GM12874 (cell line): ENCODE results near the gene CHGA.

Source experiments
- TF ChIP-seq, protein P1 (sequence below): IDR thresholded peaks from 2 replicates; pipeline ENCODE4 v1.5.1; 2011; ENCODE audit warnings: low read depth, mild to moderate bottlenecking, control low read depth, low read length, moderate library complexity; ENCODE audit not compliant: insufficient read depth

CHGA gene

DNA sequence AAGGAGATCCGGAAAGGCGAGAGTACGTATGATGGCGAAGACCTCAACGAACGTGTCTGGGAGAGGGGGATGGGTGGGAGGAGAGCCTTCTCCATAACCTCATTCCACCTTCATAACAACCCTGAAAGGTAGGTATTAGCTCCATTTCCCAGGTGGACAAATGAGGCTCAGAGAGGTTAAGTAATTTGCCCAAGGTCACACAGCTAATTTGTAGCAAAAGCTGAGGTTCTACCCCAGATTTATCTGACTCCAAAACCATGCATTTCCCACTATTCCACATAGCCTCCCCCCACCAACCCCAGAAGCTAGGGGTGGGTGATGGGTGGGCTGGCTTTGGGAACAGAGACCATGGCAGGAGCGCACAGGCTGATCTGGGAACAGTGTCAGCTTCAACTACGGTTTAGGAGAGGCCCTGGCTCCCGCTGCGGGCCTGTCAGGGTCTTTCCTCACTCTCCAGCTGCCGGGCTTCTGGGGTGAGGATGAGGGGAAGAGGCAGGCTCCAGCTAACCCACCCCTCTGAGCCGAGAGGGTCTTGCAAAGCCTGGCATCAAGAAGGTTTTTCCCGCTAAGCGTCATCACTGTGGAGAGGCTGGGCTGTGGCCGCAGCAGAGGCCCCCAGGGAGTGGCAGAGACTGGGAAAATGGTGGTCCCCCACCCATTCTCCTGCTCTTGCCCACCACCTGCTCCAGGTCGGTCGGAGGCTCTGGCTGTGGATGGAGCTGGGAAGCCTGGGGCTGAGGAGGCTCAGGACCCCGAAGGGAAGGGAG lies 8.9 kb downstream of the CHGA start:
- TF ChIP-seq, protein P1, sequence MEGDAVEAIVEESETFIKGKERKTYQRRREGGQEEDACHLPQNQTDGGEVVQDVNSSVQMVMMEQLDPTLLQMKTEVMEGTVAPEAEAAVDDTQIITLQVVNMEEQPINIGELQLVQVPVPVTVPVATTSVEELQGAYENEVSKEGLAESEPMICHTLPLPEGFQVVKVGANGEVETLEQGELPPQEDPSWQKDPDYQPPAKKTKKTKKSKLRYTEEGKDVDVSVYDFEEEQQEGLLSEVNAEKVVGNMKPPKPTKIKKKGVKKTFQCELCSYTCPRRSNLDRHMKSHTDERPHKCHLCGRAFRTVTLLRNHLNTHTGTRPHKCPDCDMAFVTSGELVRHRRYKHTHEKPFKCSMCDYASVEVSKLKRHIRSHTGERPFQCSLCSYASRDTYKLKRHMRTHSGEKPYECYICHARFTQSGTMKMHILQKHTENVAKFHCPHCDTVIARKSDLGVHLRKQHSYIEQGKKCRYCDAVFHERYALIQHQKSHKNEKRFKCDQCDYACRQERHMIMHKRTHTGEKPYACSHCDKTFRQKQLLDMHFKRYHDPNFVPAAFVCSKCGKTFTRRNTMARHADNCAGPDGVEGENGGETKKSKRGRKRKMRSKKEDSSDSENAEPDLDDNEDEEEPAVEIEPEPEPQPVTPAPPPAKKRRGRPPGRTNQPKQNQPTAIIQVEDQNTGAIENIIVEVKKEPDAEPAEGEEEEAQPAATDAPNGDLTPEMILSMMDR: no peak

GRCh38 chr14:92932448-92933395 lies 9.8 kb downstream of the CHGA start:
- TF ChIP-seq, protein P1: no peak

- TF ChIP-seq, protein P1: no peak
Measured at GRCh38 chr14:92933481-92933880, 10.5 kb downstream of the CHGA start.

DNA sequence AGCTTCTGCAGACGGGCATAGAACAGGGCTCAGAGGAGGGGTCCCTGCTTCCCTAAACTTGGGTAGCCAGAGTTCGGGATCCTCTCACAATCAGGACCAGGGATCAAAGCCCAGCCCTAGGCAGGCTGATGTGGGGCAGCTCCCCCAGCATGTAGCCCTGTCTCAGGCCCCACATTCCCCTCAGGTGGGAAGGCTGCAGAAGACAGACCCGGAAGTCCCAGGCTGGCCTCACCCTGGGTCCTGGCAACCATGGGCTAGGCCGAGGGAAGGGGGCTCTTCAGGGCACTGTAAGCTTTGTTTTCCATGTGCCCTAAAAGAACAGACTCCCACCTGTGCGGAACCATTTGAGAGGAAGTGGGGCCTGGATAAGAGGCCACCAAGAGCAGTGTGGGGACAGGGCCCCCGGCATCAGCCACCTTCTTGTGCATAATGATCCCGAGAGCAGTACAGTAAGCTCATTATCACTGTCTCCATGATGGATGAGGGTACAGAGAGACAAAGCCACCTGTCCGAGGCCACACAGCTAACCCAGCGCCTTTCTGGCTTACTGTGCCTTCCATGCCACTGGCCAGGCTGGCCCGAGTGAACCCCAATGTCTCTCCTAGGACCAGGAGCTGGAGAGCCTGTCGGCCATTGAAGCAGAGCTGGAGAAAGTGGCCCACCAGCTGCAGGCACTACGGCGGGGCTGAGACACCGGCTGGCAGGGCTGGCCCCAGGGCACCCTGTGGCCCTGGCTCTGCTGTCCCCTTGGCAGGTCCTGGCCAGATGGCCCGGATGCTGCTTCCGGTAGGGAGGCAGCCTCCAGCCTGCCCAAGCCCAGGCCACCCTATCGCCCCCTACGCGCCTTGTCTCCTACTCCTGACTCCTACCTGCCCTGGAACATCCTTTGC lies 11.5 kb downstream of the CHGA start:
- TF ChIP-seq, protein P1: no peak

- TF ChIP-seq, protein P1: no peak
Measured at GRCh38 chr14:92935446-92935845, 12.5 kb downstream of the CHGA start.

DNA sequence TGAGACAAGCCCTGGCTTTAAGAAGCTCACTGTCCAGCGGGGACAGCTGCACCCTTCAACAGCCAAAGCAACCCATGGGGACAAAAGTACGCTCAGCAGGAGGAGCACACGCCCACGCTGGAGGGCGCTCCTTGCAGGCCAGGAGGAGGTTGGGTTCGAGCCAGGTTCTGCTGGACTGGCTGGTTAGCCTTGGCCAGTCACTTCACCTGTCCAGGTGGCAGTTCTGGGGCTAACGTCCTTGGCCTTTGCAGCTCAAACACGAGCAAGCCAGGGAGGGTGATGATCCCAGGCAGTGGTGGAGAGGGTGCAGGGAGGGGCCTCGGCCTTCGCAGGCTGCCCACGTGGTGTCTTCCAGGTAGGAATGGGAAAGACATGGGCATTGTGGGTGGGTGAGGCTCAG lies 13.1 kb downstream of the CHGA start:
- TF ChIP-seq, protein P1: no peak
